ENCODE measurements around the gene FAM107B. TPM values are rescaled to one million over a fixed set of nuclear protein-coding genes. Genes with fewer than 3 reads are reported as not detected.

Gene FAM107B
- total and polyA plus RNA-seq, 2 of the 13 experiments (the other 11 are each of a cell fraction or from before 2014, with no cell fraction given), result 15.7 to 24.8 TPM

DNA sequence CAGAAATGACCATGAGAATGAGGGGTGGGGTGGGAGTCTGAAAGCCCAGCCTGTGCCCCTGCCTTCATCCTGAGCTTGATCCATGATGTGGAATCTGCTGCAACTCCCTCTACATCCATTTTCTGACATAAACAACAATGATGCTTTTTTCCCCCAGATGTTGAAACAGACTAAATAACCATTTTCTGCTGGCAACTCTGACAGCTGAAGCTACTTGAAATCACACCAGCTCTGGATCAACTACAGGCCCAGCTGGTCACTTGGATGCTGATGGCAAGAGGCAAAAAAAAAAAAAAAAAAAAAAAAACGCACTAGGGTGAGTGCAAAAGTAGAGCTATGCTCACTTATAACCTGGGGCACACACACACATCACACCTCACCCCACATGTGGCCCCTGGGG, 74.2 kb downstream of the FAM107B start (continued):
- no peak for TF ChIP-seq SKI (IDR thresholded peaks at IDR 0.05; ENCODE audit: partially characterized antibody)
- TF ChIP-seq, protein P1, sequence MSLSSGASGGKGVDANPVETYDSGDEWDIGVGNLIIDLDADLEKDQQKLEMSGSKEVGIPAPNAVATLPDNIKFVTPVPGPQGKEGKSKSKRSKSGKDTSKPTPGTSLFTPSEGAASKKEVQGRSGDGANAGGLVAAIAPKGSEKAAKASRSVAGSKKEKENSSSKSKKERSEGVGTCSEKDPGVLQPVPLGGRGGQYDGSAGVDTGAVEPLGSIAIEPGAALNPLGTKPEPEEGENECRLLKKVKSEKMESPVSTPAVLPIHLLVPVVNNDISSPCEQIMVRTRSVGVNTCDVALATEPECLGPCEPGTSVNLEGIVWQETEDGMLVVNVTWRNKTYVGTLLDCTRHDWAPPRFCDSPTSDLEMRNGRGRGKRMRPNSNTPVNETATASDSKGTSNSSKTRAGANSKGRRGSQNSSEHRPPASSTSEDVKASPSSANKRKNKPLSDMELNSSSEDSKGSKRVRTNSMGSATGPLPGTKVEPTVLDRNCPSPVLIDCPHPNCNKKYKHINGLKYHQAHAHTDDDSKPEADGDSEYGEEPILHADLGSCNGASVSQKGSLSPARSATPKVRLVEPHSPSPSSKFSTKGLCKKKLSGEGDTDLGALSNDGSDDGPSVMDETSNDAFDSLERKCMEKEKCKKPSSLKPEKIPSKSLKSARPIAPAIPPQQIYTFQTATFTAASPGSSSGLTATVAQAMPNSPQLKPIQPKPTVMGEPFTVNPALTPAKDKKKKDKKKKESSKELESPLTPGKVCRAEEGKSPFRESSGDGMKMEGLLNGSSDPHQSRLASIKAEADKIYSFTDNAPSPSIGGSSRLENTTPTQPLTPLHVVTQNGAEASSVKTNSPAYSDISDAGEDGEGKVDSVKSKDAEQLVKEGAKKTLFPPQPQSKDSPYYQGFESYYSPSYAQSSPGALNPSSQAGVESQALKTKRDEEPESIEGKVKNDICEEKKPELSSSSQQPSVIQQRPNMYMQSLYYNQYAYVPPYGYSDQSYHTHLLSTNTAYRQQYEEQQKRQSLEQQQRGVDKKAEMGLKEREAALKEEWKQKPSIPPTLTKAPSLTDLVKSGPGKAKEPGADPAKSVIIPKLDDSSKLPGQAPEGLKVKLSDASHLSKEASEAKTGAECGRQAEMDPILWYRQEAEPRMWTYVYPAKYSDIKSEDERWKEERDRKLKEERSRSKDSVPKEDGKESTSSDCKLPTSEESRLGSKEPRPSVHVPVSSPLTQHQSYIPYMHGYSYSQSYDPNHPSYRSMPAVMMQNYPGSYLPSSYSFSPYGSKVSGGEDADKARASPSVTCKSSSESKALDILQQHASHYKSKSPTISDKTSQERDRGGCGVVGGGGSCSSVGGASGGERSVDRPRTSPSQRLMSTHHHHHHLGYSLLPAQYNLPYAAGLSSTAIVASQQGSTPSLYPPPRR (CRISPR knock-in tag; IDR thresholded peaks at IDR 0.05; ENCODE audit: borderline replicate concordance), result no peak
- TF ChIP-seq MED8 (CRISPR knock-in tag; IDR thresholded peaks at IDR 0.05; ENCODE audit: insufficient replicate concordance), result no peak
- TF ChIP-seq MTF2 (CRISPR knock-in tag; IDR thresholded peaks at IDR 0.05; ENCODE audit: borderline replicate concordance), result no peak
- TF ChIP-seq, protein P2, sequence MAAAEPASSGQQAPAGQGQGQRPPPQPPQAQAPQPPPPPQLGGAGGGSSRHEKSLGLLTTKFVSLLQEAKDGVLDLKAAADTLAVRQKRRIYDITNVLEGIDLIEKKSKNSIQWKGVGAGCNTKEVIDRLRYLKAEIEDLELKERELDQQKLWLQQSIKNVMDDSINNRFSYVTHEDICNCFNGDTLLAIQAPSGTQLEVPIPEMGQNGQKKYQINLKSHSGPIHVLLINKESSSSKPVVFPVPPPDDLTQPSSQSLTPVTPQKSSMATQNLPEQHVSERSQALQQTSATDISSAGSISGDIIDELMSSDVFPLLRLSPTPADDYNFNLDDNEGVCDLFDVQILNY (CRISPR knock-in tag; conservative IDR thresholded peaks at IDR 0.05), result no peak
- no peak for TF ChIP-seq SP4 (CRISPR knock-in tag; IDR thresholded peaks at IDR 0.05)
- no peak for TF ChIP-seq RFXAP (CRISPR knock-in tag; IDR thresholded peaks at IDR 0.05; ENCODE audit: borderline replicate concordance)
- no peak for TF ChIP-seq RFXANK (CRISPR knock-in tag; IDR thresholded peaks at IDR 0.05)
- TF ChIP-seq HNRNPL (IDR thresholded peaks at IDR 0.05; ENCODE audit: low read depth, low read length), result no peak
- TF ChIP-seq, protein P3, sequence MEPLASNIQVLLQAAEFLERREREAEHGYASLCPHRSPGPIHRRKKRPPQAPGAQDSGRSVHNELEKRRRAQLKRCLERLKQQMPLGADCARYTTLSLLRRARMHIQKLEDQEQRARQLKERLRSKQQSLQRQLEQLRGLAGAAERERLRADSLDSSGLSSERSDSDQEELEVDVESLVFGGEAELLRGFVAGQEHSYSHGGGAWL (CRISPR knock-in tag; IDR thresholded peaks at IDR 0.05), result no peak
- TF ChIP-seq, protein P4, sequence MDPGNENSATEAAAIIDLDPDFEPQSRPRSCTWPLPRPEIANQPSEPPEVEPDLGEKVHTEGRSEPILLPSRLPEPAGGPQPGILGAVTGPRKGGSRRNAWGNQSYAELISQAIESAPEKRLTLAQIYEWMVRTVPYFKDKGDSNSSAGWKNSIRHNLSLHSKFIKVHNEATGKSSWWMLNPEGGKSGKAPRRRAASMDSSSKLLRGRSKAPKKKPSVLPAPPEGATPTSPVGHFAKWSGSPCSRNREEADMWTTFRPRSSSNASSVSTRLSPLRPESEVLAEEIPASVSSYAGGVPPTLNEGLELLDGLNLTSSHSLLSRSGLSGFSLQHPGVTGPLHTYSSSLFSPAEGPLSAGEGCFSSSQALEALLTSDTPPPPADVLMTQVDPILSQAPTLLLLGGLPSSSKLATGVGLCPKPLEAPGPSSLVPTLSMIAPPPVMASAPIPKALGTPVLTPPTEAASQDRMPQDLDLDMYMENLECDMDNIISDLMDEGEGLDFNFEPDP (CRISPR knock-in tag; conservative IDR thresholded peaks at IDR 0.05), result no peak
- TF ChIP-seq ZNF550 (CRISPR knock-in tag; IDR thresholded peaks at IDR 0.05; ENCODE audit: borderline replicate concordance), result no peak
